ENCODE results near the gene CAPN3.

CAPN3 gene

GRCh38 chr15:42456531-42456930 lies 97.2 kb downstream of the CAPN3 start:
- no peak overlapping the region for H3K9ac ChIP-seq (ENCODE audit: low read depth, low read length)
- peaks cover 18% of the 10 kb centered on the region for H3K4me1 ChIP-seq (ENCODE audit: insufficient read depth, low read length)
- peaks cover 14% of the 10 kb centered on the region for H3K36me3 ChIP-seq (ENCODE audit: insufficient read depth, low read length)
- H3K9me3 ChIP-seq (ENCODE audit: insufficient read depth, low read depth, low read length): no peaks in the 10 kb centered on the region
- no peaks in the 10 kb centered on the region for H3K27me3 ChIP-seq (ENCODE audit: insufficient read depth, low read length)
- H3K4me3 ChIP-seq (ENCODE audit: low read length): no peak overlapping the region
- no peak overlapping the region; the same call in 1 of the 2 replicates for H3K27ac ChIP-seq (ENCODE audit: low read depth, low read length)

- H3K4me3 ChIP-seq (ENCODE audit: low read length): peak overlapping the region; percentile 29; the same call in 1 of the 2 replicates
- no peaks in the 10 kb centered on the region for H3K27me3 ChIP-seq (ENCODE audit: insufficient read depth, low read length)
- 63% methylated on average over 3 of the region's 3 CpGs for WGBS
- H3K36me3 ChIP-seq (ENCODE audit: insufficient read depth, low read length): peaks cover 9% of the 10 kb centered on the region
- H3K9me3 ChIP-seq (ENCODE audit: insufficient read depth, low read depth, low read length): no peaks in the 10 kb centered on the region
- peak overlapping the region; percentile 43; the same call in 1 of the 2 replicates for H3K9ac ChIP-seq (ENCODE audit: low read depth, low read length)
- peaks cover 18% of the 10 kb centered on the region for H3K4me1 ChIP-seq (ENCODE audit: insufficient read depth, low read length)
- peak overlapping the region; percentile 78 for H3K27ac ChIP-seq (ENCODE audit: low read depth, low read length)
These were observed 97.7 kb downstream of the CAPN3 start for GRCh38 chr15:42456971-42457370.

DNA sequence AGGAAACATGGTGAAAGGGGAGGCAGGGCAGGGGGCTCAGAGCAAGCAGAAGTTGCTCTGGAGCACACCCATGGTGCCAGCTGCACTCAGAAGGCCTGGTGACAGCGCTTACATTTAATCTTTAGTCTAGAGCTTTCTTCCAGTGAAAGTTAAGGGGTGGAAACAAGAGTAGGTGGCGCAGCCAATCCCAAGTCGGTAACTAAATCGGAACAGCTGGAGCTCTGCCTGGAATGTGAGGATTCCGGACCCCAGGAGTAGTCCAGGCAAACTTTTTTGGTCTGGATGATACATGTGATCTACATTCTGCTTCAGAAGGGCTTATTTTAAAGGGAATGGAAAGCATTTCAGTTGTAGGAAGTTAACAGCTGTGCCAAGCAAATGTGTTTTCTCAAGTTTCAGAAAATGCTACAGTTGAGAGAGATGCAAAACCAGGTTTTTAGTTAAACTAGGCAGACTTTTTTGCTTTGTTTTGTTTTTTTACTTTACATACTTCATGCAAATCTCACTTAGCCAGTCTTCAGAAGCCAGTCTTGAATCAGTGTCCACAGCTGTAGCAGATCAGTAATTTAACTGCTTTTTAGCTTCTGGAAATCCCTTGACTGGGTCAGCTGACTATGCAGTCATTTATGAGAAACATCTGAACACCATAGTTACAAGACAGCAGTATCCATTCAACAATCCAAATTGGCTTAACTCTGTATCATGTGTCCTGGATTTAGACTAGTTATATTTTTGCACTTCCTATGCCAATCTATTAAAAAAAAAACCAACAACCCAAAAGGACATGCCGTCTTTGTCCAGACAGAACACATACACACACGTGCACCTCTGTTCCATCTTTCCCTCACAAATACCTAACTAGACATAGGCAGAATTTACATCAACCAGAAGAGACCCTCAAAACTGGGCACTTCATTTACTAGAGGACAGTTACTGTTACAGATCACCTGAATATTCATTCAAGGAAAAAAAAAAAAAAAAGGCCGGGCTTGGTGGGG lies 98.4 kb downstream of the CAPN3 start:
- Histone ChIP-seq H3K9ac (ENCODE audit: low read depth, low read length) (peak overlapping the region; percentile 62), H3K9me3 (ENCODE audit: insufficient read depth, low read depth, low read length) (no peaks in the 10 kb centered on the region), H3K4me1 (ENCODE audit: insufficient read depth, low read length) (peaks cover 18% of the 10 kb centered on the region), H3K36me3 (ENCODE audit: insufficient read depth, low read length) (peaks cover 8% of the 10 kb centered on the region; the same call in 1 of the 2 replicates), H3K27ac (ENCODE audit: low read depth, low read length) (peak overlapping the region; percentile 94), H3K27me3 (ENCODE audit: insufficient read depth, low read length) (no peaks in the 10 kb centered on the region), H3K4me3 (ENCODE audit: low read length) (peak overlapping the region; percentile 29)
- WGBS: 31% methylated on average over 7 of the region's 8 CpGs

DNA sequence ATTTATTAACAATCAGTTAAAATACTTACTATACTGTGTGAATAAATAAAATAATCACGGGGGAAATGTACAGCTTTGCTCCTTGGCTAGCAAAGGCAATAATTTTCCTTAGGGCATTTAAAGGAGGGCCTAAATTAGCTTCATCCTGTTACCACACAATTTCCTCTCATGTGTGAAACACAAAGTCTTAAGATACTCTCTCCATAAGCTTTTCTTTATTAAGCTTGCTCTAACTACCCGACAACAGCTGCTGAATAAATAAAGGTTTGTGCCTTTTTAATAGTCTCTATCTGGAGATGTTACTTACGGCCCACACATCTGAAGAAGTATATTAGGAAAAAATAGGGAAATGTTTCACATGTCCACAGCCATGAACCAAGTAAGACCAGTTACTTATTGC lies 102.0 kb downstream of the CAPN3 start:
- Histone ChIP-seq H3K4me3 (ENCODE audit: low read length) (no peak overlapping the region), H3K9me3 (ENCODE audit: insufficient read depth, low read depth, low read length) (no peaks in the 10 kb centered on the region), H3K4me1 (ENCODE audit: insufficient read depth, low read length) (peaks cover 18% of the 10 kb centered on the region), H3K27me3 (ENCODE audit: insufficient read depth, low read length) (no peaks in the 10 kb centered on the region), H3K36me3 (ENCODE audit: insufficient read depth, low read length) (peaks cover 13% of the 10 kb centered on the region), H3K27ac (ENCODE audit: low read depth, low read length) (no peak overlapping the region), H3K9ac (ENCODE audit: low read depth, low read length) (no peak overlapping the region)
- WGBS: 91% methylated on average over 3 of the region's 3 CpGs
